Right atrium auricular region (tissue), 2 donors: ENCODE data around the gene STX10. TPM values are rescaled to one million over a fixed set of nuclear protein-coding genes. Genes with fewer than 3 reads are reported as not detected.
A peak's percentile ranks its signal among the peaks of the same experiment; 100 is the strongest.

Experiments
- DNase-seq: peaks from one replicate; pipeline ENCODE4 v3.0.0-alpha.2; 2019; ENCODE audit warnings: low spot score
- H3K27ac ChIP-seq, 2 donors: fragments of 200-600 bp; sonication (generic); 1 replicate in 1 of 2; 2 replicates in 1 of 2; pipeline ENCODE4 v1.5.1; 2016 to 2019
- H3K27me3 ChIP-seq, 2 donors: fragments of 200-600 bp; sonication (generic); one replicate each; pipeline versions ENCODE4 v1.5.1 to v1.6.0; 2017 to 2019
- H3K36me3 ChIP-seq: fragments of 200-600 bp; sonication (generic); one replicate; pipeline ENCODE4 v1.5.1; 2016
- H3K4me1 ChIP-seq, 2 donors: fragments of 200-600 bp; sonication (generic); one replicate each; pipeline versions ENCODE4 v1.5.1 to v1.6.0; 2017 to 2019
- H3K4me3 ChIP-seq, 2 donors: fragments of 200-600 bp; sonication (generic); 1 replicate in 1 of 2; 2 replicates in 1 of 2; pipeline ENCODE4 v1.5.1; 2017 to 2019; ENCODE audit warnings: mild to moderate bottlenecking in 1 of 2, moderate library complexity in 1 of 2
- H3K9me3 ChIP-seq, 2 donors: fragments of 200-600 bp; sonication (generic); one replicate each; pipeline ENCODE4 v1.5.1; 2019
- CTCF ChIP-seq, 2 donors: fragments of 200-600 bp; sonication (generic); IDR thresholded peaks; one replicate each; pipeline ENCODE4 v1.5.1; 2019; ENCODE audit warnings: antibody characterized with exemption in 2 of 2
- total RNA-seq, 2 donors: library from RNA; depleted of rRNA; stranded (reverse); fragments of >200 nt; gene quantifications; one replicate each; pipeline ENCODE4 v1.1.0, GENCODE V29; 2016

STX10 gene
- total RNA-seq, 2 donors from 2014 or later = 33.1 to 39.2 TPM

GRCh38 chr19:13112555-13112954, 37.6 kb downstream of the STX10 start:
- Histone ChIP-seq H3K4me1 (peaks cover 0 to 20% of the 10 kb centered on the region in 2 donors), H3K27ac (no peak overlapping the region), H3K27me3 (no peaks in the 10 kb centered on the region), H3K9me3 (no peaks in the 10 kb centered on the region), H3K36me3 (peaks cover 20% of the 10 kb centered on the region), H3K4me3 (no peak overlapping the region)
- no peak for TF ChIP-seq CTCF (IDR thresholded peaks at IDR 0.05)
- DNase-seq = no peak

GRCh38 chr19:13110099-13110610, 40.0 kb downstream of the STX10 start:
- Histone ChIP-seq H3K4me1 (peaks cover 0 to 4% of the 10 kb centered on the region in 2 donors), H3K9me3 (no peaks in the 10 kb centered on the region), H3K4me3 (no peak overlapping the region), H3K27ac (no peak overlapping the region), H3K27me3 (no peaks in the 10 kb centered on the region), H3K36me3 (peaks cover 20% of the 10 kb centered on the region)
- no peak for TF ChIP-seq CTCF (IDR thresholded peaks at IDR 0.05)
- DNase-seq = no peak

- no peak for DNase-seq
- no peak for TF ChIP-seq CTCF (IDR thresholded peaks at IDR 0.05)
- peaks cover 20% of the 10 kb centered on the region for H3K36me3 ChIP-seq
These were observed 40.6 kb downstream of the STX10 start for GRCh38 chr19:13109361-13110098.

GRCh38 chr19:13104848-13105711, 45.1 kb downstream of the STX10 start:
- H3K4me3 ChIP-seq = peak overlapping the region in 1 of 2 donors; percentile 13
- peak in 1 of 2 donors; percentile 7 for TF ChIP-seq CTCF (IDR thresholded peaks at IDR 0.05)
- no peak for DNase-seq
- H3K27ac ChIP-seq = peak overlapping the region; percentile 12 to 84
- peaks cover 0 to 50% of the 10 kb centered on the region in 2 donors for H3K4me1 ChIP-seq
- no peaks in the 10 kb centered on the region for H3K9me3 ChIP-seq
- H3K27me3 ChIP-seq = no peaks in the 10 kb centered on the region
- peaks cover 10% of the 10 kb centered on the region for H3K36me3 ChIP-seq

More at GRCh38 chr19:13109361-13110098, 40.6 kb downstream of the STX10 start:
- Histone ChIP-seq H3K4me3 (no peak overlapping the region), H3K27ac (no peak overlapping the region), H3K9me3 (no peaks in the 10 kb centered on the region), H3K4me1 (peaks cover 0 to 7% of the 10 kb centered on the region in 2 donors), H3K27me3 (no peaks in the 10 kb centered on the region)

- peak overlapping the region in 1 of 2 donors; percentile 13 for H3K4me3 ChIP-seq
- peaks cover 0 to 56% of the 10 kb centered on the region in 2 donors for H3K4me1 ChIP-seq
- H3K27me3 ChIP-seq = no peaks in the 10 kb centered on the region
- TF ChIP-seq CTCF (IDR thresholded peaks at IDR 0.05) = peak; percentile 49 to 82
- no peaks in the 10 kb centered on the region for H3K9me3 ChIP-seq
- H3K27ac ChIP-seq = peak overlapping the region; percentile 12 to 84
- peaks cover 4% of the 10 kb centered on the region for H3K36me3 ChIP-seq
- DNase-seq = peak; percentile 68
These were observed 45.8 kb downstream of the STX10 start for GRCh38 chr19:13104360-13104847.
